HL-60 (cell line): ENCODE data around the gene CRHBP.

ENCODE experiments used
- DNase-seq, 2 experiments: peaks; one replicate each; pipeline ENCODE4 v3.0.0-alpha.2; 2010 to 2020; ENCODE audit warnings: low read depth in 1 of 2, low spot score in 1 of 2
- H3K27ac ChIP-seq: fragments of 250-450 bp; sonication (Bioruptor Pico); replicated peaks from 2 replicates; pipeline ENCODE4 v1.5.1; 2020; ENCODE audit warnings: mild to moderate bottlenecking, moderate library complexity
- H3K27me3 ChIP-seq: fragments of 250-450 bp; sonication (Bioruptor Pico); 2 replicates; pipeline ENCODE4 v1.5.1; 2021; ENCODE audit warnings: mild to moderate bottlenecking, moderate library complexity; ENCODE audit not compliant: insufficient read depth, poor library complexity, severe bottlenecking
- H3K4me3 ChIP-seq: replicated peaks from 2 replicates; pipeline ENCODE4 v1.5.1; 2011; ENCODE audit warnings: mild to moderate bottlenecking, control low read depth, low read length; ENCODE audit not compliant: insufficient read depth
- CTCF ChIP-seq: IDR thresholded peaks from one replicate; pipeline ENCODE4 v1.5.1; 2011; ENCODE audit warnings: low read length, control low read depth, inconsistent platforms; ENCODE audit not compliant: insufficient read depth
- GABPA ChIP-seq: IDR thresholded peaks from 2 replicates; pipeline ENCODE4 v1.6.1; 2012; ENCODE audit warnings: low read depth
- POLR2AphosphoS5 ChIP-seq: IDR thresholded peaks from 2 replicates; pipeline ENCODE4 v1.6.1; 2012; ENCODE audit warnings: low read depth
- REST ChIP-seq: IDR thresholded peaks from 2 replicates; pipeline ENCODE4 v1.6.1; 2012; ENCODE audit warnings: low read depth; ENCODE audit not compliant: insufficient replicate concordance
- SPI1 ChIP-seq: IDR thresholded peaks from 2 replicates; pipeline ENCODE4 v1.6.1; 2012; ENCODE audit warnings: low read depth, mild to moderate bottlenecking, borderline replicate concordance

The CRHBP gene

GRCh38 chr5:76958991-76959767 lies 6.3 kb downstream of the CRHBP start:
- H3K4me3 ChIP-seq = no peak overlapping the region
- peaks cover 2% of the 10 kb centered on the region for H3K27me3 ChIP-seq
- H3K27ac ChIP-seq = no peak overlapping the region
- TF ChIP-seq SPI1 (no peak), CTCF (no peak), GABPA (no peak), POLR2AphosphoS5 (no peak), REST (no peak)
- peak in 1 of 2 experiments; percentile 2 for DNase-seq

- Histone ChIP-seq H3K4me3 (no peak overlapping the region), H3K27me3 (no peaks in the 10 kb centered on the region), H3K27ac (no peak overlapping the region)
- TF ChIP-seq REST (no peak), SPI1 (no peak)
- no peak for DNase-seq
Measured at GRCh38 chr5:76960004-76960625, 7.3 kb downstream of the CRHBP start.

GRCh38 chr5:76964060-76964459 lies 11.2 kb downstream of the CRHBP start:
- no peak for DNase-seq
- Histone ChIP-seq H3K27me3 (no peaks in the 10 kb centered on the region), H3K27ac (no peak overlapping the region), H3K4me3 (no peak overlapping the region)
- TF ChIP-seq SPI1 = no peak
- no peak for TF ChIP-seq GABPA
- no peak for TF ChIP-seq CTCF
- no peak for TF ChIP-seq REST
- TF ChIP-seq POLR2AphosphoS5 = no peak
